ENCODE data around the gene C4orf36. TPM values are rescaled to one million over a fixed set of nuclear protein-coding genes. Genes with fewer than 3 reads are reported as not detected.

Gene C4orf36
- 0.18 TPM in 1 of 2 replicates, not detected in the other for total RNA-seq

GRCh38 chr4:86891762-86892635, at the start of gene C4orf36:
TSS of gene C4orf36 (minus strand) at chr4:86892422. CDS start at chr4:86891520, 902 bp downstream.

GRCh38 chr4:86934771-86935565, 42.7 kb upstream of the C4orf36 start, which contains the start of gene AFF1:
TSS of gene AFF1 (plus strand) at chr4:86935011. CDS start at chr4:86948534, 13,523 bp downstream.

GRCh38 chr4:86848732-86849619, 43.2 kb downstream of the C4orf36 start, which contains the start of gene SLC10A6:
TSS of gene SLC10A6 (minus strand) at chr4:86849384. CDS start at chr4:86849115, 269 bp downstream.

Other genes with a start within 250 kb of the C4orf36 start
- gene SLC10A6, start 43.0 kb downstream of the C4orf36 start, total RNA-seq, result under 0.01 TPM in 1 of 2 replicates, not detected in the other
- 12.9 and 23.7 TPM in 2 replicates for gene AFF1, start 42.6 kb upstream of the C4orf36 start, total RNA-seq